GM23338 (cell line): ENCODE measurements around the gene SBF2. TPM values are rescaled to one million over a fixed set of nuclear protein-coding genes. Genes with fewer than 3 reads are reported as not detected.

Experiments used
- ATAC-seq: fragments of 200-7000 bp; cut with Tn5 transposase; 3 replicates; pipeline ENCODE4 v1.9.1; 2020
- DNase-seq: peaks from one replicate; pipeline ENCODE4 v3.0.0-alpha.2; 2015; ENCODE audit warnings: low spot score
- H2AFZ ChIP-seq: fragments of 200-600 bp; sonication (generic); 2 replicates; pipeline ENCODE4 v1.8.0; 2016; ENCODE audit warnings: antibody characterized with exemption, mild to moderate bottlenecking, moderate library complexity
- H3F3A ChIP-seq: fragments of 200-600 bp; sonication (generic); replicated peaks from 2 replicates; pipeline ENCODE4 v1.8.0; 2017; ENCODE audit warnings: antibody characterized with exemption, mixed run types, low read depth
- H3K27ac ChIP-seq: fragments of 200-600 bp; sonication (generic); 2 replicates; pipeline ENCODE4 v1.6.1; 2016; ENCODE audit warnings: low read depth
- H3K27me3 ChIP-seq: fragments of 200-600 bp; sonication (generic); 2 replicates; pipeline ENCODE4 v1.8.0; 2016; ENCODE audit warnings: mild to moderate bottlenecking, mixed run types, moderate library complexity; ENCODE audit not compliant: insufficient read depth
- H3K36me3 ChIP-seq: fragments of 200-600 bp; sonication (generic); 2 replicates; pipeline ENCODE4 v1.8.0; 2016; ENCODE audit warnings: mild to moderate bottlenecking; ENCODE audit not compliant: insufficient read depth
- H3K4me1 ChIP-seq: fragments of 200-600 bp; sonication (generic); 2 replicates; pipeline ENCODE4 v1.8.0; 2016; ENCODE audit warnings: mild to moderate bottlenecking, moderate library complexity; ENCODE audit not compliant: insufficient read depth
- H3K4me2 ChIP-seq: fragments of 200-600 bp; sonication (generic); 2 replicates; pipeline ENCODE4 v1.7.1; 2017; ENCODE audit warnings: mixed run types
- H3K4me3 ChIP-seq: fragments of 200-600 bp; sonication (generic); 2 replicates; pipeline ENCODE4 v1.6.1; 2016; ENCODE audit warnings: mixed run types
- H3K79me2 ChIP-seq: fragments of 200-600 bp; sonication (generic); replicated peaks from 2 replicates; pipeline ENCODE4 v1.8.0; 2017; ENCODE audit warnings: mild to moderate bottlenecking; ENCODE audit not compliant: insufficient read depth
- H3K9me2 ChIP-seq: fragments of 200-600 bp; sonication (generic); 2 replicates; pipeline ENCODE4 v1.8.0; 2017; ENCODE audit not compliant: insufficient read depth
- H4K20me1 ChIP-seq: fragments of 200-600 bp; sonication (generic); replicated peaks from 2 replicates; pipeline ENCODE4 v1.8.0; 2017; ENCODE audit warnings: mild to moderate bottlenecking; ENCODE audit not compliant: insufficient read depth
- H3K27ac Mint-ChIP-seq: 2 replicates; pipeline ENCODE4 v1.8.0; 2020; ENCODE audit warnings: inconsistent platforms, mild to moderate bottlenecking, moderate library complexity, mixed read lengths
- H3K27me3 Mint-ChIP-seq: 3 replicates; pipeline ENCODE4 v1.8.0; 2022; ENCODE audit warnings: low read depth, mild to moderate bottlenecking, moderate library complexity, mixed read lengths, inconsistent platforms; ENCODE audit not compliant: insufficient read depth, poor library complexity
- H3K36me3 Mint-ChIP-seq: 3 replicates; pipeline ENCODE4 v1.8.0; 2021; ENCODE audit warnings: low read depth, mild to moderate bottlenecking, inconsistent platforms, moderate library complexity, mixed read lengths
- H3K4me1 Mint-ChIP-seq: 3 replicates; pipeline ENCODE4 v1.8.0; 2020; ENCODE audit warnings: mild to moderate bottlenecking, inconsistent platforms, mixed read lengths
- H3K4me3 Mint-ChIP-seq: 3 replicates; pipeline ENCODE4 v1.8.0; 2021; ENCODE audit warnings: moderate library complexity, mild to moderate bottlenecking, inconsistent platforms, mixed read lengths
- H3K9me3 Mint-ChIP-seq: 3 replicates; pipeline ENCODE4 v1.8.0; 2020; ENCODE audit warnings: moderate library complexity, mild to moderate bottlenecking, inconsistent platforms, mixed read lengths
- CREB1 ChIP-seq: fragments of 250-450 bp; sonication (Bioruptor Pico); IDR thresholded peaks from 2 replicates; pipeline ENCODE4 v1.5.0; 2020; ENCODE audit warnings: low read depth, mild to moderate bottlenecking, moderate library complexity
- CTCF ChIP-seq, 2 experiments: fragments of 200-600 bp in 1 of 2; sonication (generic) in 1 of 2; conservative IDR thresholded peaks; 2 replicates each; pipeline versions ENCODE4 v1.5.1 to v1.6.1; 2016 to 2017; ENCODE audit warnings: antibody characterized with exemption in 2 of 2, low read depth in 2 of 2, mild to moderate bottlenecking in 2 of 2, moderate library complexity in 1 of 2
- EZH2 ChIP-seq: fragments of 200-600 bp; sonication (generic); IDR thresholded peaks from one replicate; pipeline ENCODE4 v1.8.0; 2017; ENCODE audit warnings: antibody characterized with exemption, mild to moderate bottlenecking, low read depth; ENCODE audit not compliant: unreplicated experiment
- EZH2phosphoT487 ChIP-seq: fragments of 200-600 bp; sonication (generic); IDR thresholded peaks from one replicate; pipeline ENCODE4 v1.8.1; 2018; ENCODE audit warnings: antibody characterized with exemption; ENCODE audit not compliant: unreplicated experiment
- JUNB ChIP-seq: IDR thresholded peaks from one replicate; pipeline ENCODE4 v1.6.1; 2016; ENCODE audit warnings: antibody characterized with exemption; ENCODE audit not compliant: unreplicated experiment
- NANOG ChIP-seq: IDR thresholded peaks from 2 replicates; pipeline ENCODE4 v1.6.1; 2016; ENCODE audit warnings: antibody characterized with exemption, borderline replicate concordance
- POLR2AphosphoS5 ChIP-seq: IDR thresholded peaks from 2 replicates; pipeline ENCODE4 v1.6.1; 2016; ENCODE audit warnings: antibody characterized with exemption, low read depth
- REST ChIP-seq: IDR thresholded peaks from one replicate; pipeline ENCODE4 v1.6.1; 2018; ENCODE audit warnings: antibody characterized with exemption; ENCODE audit not compliant: unreplicated experiment
- STAT1 ChIP-seq: IDR thresholded peaks from one replicate; pipeline ENCODE4 v1.6.1; 2016; ENCODE audit warnings: antibody characterized with exemption; ENCODE audit not compliant: unreplicated experiment
- ZNF114 ChIP-seq: fragments of 250-450 bp; sonication (Bioruptor Pico); IDR thresholded peaks from 2 replicates; pipeline ENCODE4 v1.5.0; 2020; ENCODE audit warnings: mild to moderate bottlenecking, moderate library complexity
- ZNF331 ChIP-seq: fragments of 250-450 bp; sonication (Bioruptor Pico); IDR thresholded peaks from 2 replicates; pipeline ENCODE4 v1.5.0; 2020; ENCODE audit warnings: low read depth, mild to moderate bottlenecking, moderate library complexity
- ZNF462 ChIP-seq: fragments of 250-450 bp; sonication (Bioruptor Pico); IDR thresholded peaks from 2 replicates; pipeline ENCODE4 v1.5.0; 2020; ENCODE audit warnings: mild to moderate bottlenecking, moderate library complexity
- polyA plus RNA-seq: library from polyadenylated mRNA; unstranded; fragments of >200 nt; fragmentation: Nextera tagmentation; extraction: Ambion mirVana; gene quantifications from 2 replicates; pipeline ENCODE4 v1.2.1, GENCODE V29; 2016
- total RNA-seq: library from RNA; depleted of rRNA; stranded (reverse); fragments of >200 nt; shearing (Covaris generic); gene quantifications from 2 replicates; pipeline ENCODE4 v1.2.3, GENCODE V29; 2014
- TF ChIP-seq, protein P1 (sequence below): IDR thresholded peaks from 2 replicates; pipeline ENCODE4 v1.6.1; 2016; ENCODE audit warnings: antibody characterized with exemption

Gene SBF2
- total and polyA plus RNA-seq, 2 experiments from 2014 or later = 25.6 to 53.5 TPM

DNA sequence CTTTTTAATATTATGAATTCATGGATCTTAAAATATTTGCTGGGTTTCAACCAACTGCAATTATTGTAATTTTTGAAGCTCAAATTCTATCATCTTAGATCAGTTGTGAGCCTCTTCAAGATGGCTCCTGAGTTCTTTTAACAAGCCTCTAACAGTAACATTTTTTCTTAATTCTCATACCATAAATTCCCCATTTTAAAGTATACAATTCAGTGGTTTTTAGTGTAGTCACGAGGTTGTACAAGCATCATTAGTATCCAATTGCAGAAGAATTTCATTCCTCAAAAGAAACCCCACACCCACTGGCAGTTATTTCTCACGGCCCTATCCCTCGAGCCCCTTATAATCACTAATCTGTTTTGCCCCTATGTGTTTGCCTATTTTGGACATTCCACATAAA is 270.8 kb downstream of the SBF2 start:
- H3K4me3 Mint-ChIP-seq = no peak overlapping the region
- Histone ChIP-seq H3K27me3 (no peaks in the 10 kb centered on the region), H3K79me2 (no peaks in the 10 kb centered on the region), H3K36me3 (no peaks in the 10 kb centered on the region; the same call in 1 of the 2 replicates), H3K9me2 (no peaks in the 10 kb centered on the region), H3K4me3 (no peak overlapping the region), H3K27ac (no peak overlapping the region), H3K4me1 (peaks cover 29% of the 10 kb centered on the region), H3F3A (no peaks in the 10 kb centered on the region), H3K4me2 (no peak overlapping the region), H4K20me1 (no peaks in the 10 kb centered on the region), H2AFZ (no peak overlapping the region)
- DNase-seq (no peak), ATAC-seq (no peak)
- H3K27ac Mint-ChIP-seq = no peak overlapping the region
- no peaks in the 10 kb centered on the region; the same call in 2 of the 3 replicates for H3K36me3 Mint-ChIP-seq
- TF ChIP-seq CREB1 (CRISPR knock-in tag) (no peak), EZH2 (no peak), ZNF462 (CRISPR knock-in tag) (no peak), REST (no peak), POLR2AphosphoS5 (no peak), CTCF (conservative IDR thresholded peaks at IDR 0.05; ENCODE audit: low read depth in 2 of 2) (no peak), JUNB (no peak), NANOG (no peak), EZH2phosphoT487 (no peak), ZNF331 (CRISPR knock-in tag) (no peak), ZNF114 (CRISPR knock-in tag) (no peak), STAT1 (no peak)
- TF ChIP-seq, protein P1, sequence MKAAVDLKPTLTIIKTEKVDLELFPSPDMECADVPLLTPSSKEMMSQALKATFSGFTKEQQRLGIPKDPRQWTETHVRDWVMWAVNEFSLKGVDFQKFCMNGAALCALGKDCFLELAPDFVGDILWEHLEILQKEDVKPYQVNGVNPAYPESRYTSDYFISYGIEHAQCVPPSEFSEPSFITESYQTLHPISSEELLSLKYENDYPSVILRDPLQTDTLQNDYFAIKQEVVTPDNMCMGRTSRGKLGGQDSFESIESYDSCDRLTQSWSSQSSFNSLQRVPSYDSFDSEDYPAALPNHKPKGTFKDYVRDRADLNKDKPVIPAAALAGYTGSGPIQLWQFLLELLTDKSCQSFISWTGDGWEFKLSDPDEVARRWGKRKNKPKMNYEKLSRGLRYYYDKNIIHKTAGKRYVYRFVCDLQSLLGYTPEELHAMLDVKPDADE = no peak
- H3K4me1 Mint-ChIP-seq = peaks cover 32% of the 10 kb centered on the region
- peaks cover 2% of the 10 kb centered on the region for H3K27me3 Mint-ChIP-seq
- H3K9me3 Mint-ChIP-seq = no peaks in the 10 kb centered on the region
